ENCODE data around the gene SUN1.

Gene SUN1

GRCh38 chr7:825386-825785 lies 6.9 kb upstream of the SUN1 start:
- TF ChIP-seq CTCF (IDR thresholded peaks at IDR 0.05): no peak

GRCh38 chr7:826230-826917 lies 5.9 kb upstream of the SUN1 start:
- TF ChIP-seq CTCF (IDR thresholded peaks at IDR 0.05): no peak

GRCh38 chr7:828793-829561 lies 3.3 kb upstream of the SUN1 start:
- TF ChIP-seq CTCF (IDR thresholded peaks at IDR 0.05): no peak

GRCh38 chr7:830069-830468 lies 2.2 kb upstream of the SUN1 start:
- TF ChIP-seq CTCF (IDR thresholded peaks at IDR 0.05): no peak

GRCh38 chr7:831596-832166 lies 595 bp upstream of the SUN1 start:
- TF ChIP-seq CTCF (IDR thresholded peaks at IDR 0.05): no peak

- TF ChIP-seq CTCF (IDR thresholded peaks at IDR 0.05): no peak
Measured at GRCh38 chr7:832968-833424, 720 bp downstream of the SUN1 start.

- no peak for TF ChIP-seq CTCF (IDR thresholded peaks at IDR 0.05)
Measured at GRCh38 chr7:833601-834258, 1.5 kb downstream of the SUN1 start.

All from LNCAP (cell line).